GM23248 (cell line): Measurements from ENCODE around the gene S100A11.

ENCODE experiments used
- EZH2 ChIP-seq: fragments of 200-600 bp; sonication (generic); IDR thresholded peaks from 2 replicates; pipeline ENCODE4 v1.6.1; 2018; ENCODE audit warnings: antibody characterized with exemption, mild to moderate bottlenecking; ENCODE audit not compliant: insufficient read depth, poor library complexity, severe bottlenecking
- EZH2phosphoT487 ChIP-seq: fragments of 200-600 bp; sonication (generic); IDR thresholded peaks from 2 replicates; pipeline ENCODE4 v1.6.1; 2018; ENCODE audit warnings: antibody characterized with exemption, moderate library complexity, mild to moderate bottlenecking, low read depth; ENCODE audit not compliant: insufficient read depth

DNA sequence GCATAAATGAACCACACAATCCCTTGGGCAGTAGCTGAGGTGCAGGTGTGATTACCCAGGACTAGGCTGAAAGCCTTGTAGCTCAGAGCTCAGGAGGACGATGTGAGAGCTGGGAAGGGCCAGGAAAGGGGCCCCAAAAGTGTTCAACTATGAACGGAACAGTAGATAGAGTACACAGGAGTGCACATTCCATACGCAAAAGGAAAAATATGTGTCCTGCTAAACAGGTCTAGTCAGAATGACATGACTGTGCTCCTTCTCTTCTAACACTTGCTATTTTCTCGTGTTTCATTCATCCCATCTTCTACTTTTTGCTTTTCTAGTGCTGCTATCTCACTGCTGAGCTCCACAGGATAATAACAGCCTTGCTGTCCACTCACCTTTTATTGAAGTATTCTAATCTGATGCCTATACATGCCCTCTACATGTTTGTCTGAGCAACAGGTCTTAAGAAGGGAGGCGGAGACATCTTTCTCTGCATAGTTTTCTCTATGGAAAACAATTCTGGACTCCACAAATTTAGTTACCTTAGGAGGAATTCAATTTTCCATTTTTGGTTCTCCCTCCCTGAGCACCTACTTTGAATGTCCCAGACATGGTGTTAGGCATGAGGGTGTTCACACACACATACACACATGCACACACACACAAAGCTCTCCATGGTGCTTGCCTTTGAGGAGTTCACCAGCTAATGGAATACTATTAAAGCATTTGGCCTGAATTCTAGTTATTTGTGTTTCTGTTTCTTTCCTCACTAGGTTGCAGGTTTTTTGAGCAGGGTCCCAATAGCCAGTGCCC, 46.5 kb downstream of the S100A11 start:
- TF ChIP-seq EZH2phosphoT487 (no peak), EZH2 (no peak)
